Right cardiac atrium (tissue), 5 donors: ENCODE data around the gene MEIS1. TPM values are rescaled to one million over a fixed set of nuclear protein-coding genes. Genes with fewer than 3 reads are reported as not detected.

Experiments used
- ATAC-seq, 2 donors: fragments of 200-7000 bp; cut with Tn5 transposase; one replicate each; pipeline versions ENCODE4 v1.8.0 to v1.9.1; 2020; ENCODE audit warnings: moderate library complexity in 2 of 2, mild to moderate bottlenecking in 1 of 2
- DNase-seq, 3 donors: peaks; one replicate each; pipeline ENCODE4 v3.0.0-alpha.2; 2020
- H3K27ac ChIP-seq: one replicate; pipeline ENCODE4 v1.5.1; 2013; ENCODE audit warnings: mild to moderate bottlenecking, low read length, control low read depth, moderate library complexity
- H3K27me3 ChIP-seq: one replicate; pipeline ENCODE4 v1.6.1; 2013; ENCODE audit not compliant: control insufficient read depth, insufficient read depth
- H3K4me1 ChIP-seq: one replicate; pipeline ENCODE4 v1.6.1; 2013; ENCODE audit warnings: low read length; ENCODE audit not compliant: control insufficient read depth, insufficient read depth
- H3K4me3 ChIP-seq: one replicate; pipeline ENCODE4 v1.5.1; 2013; ENCODE audit warnings: low read length, control low read depth
- H3K9me3 ChIP-seq: one replicate; pipeline ENCODE4 v1.6.1; 2013; ENCODE audit warnings: low read length; ENCODE audit not compliant: control insufficient read depth
- WGBS: extraction: QIAGEN DNeasy Blood & Tissue Kit; methylation state at CpG from one replicate; pipeline ENCODE4 v1.1.7; 2013; 5-methylcytosine and 5-hydroxymethylcytosine counted together
- intact Hi-C, 4 donors: fragments of 100-400 bp; cut with DNase I; formaldehyde crosslinking; loops; one replicate each; pipeline versions ENCODE4 v1.11.0 to v1.14.0; 2022 to 2023
- polyA plus RNA-seq: library from polyadenylated mRNA; stranded (reverse); fragments of 200-250 nt; gene quantifications from one replicate; pipeline ENCODE4 v1.2.3, GENCODE V29; 2013
- total RNA-seq, 4 donors: library from RNA; stranded (reverse); fragmentation: NEBNext Ultra II Directional; extraction: Animal tissue kit (Norgen Biotek cat#: 25700); gene quantifications; one replicate each; pipeline ENCODE4 v1.2.1, GENCODE V29; 2021
- donor health status: healthy with polysubstance abuse.
- donor health status: DM: no; HTN: yes; CAD: no.
- donor health status: DM: no; HTN: no; CAD: no.
- donor health status: DM: no; HTN: yes; CAD: no; lungs with severe emphysema.
- donor health status: DM: yes; HTN: yes; CAD: no.

MEIS1 gene
- total and polyA plus RNA-seq, 5 donors = 16.9 to 41.2 (median 32.1) TPM

DNA sequence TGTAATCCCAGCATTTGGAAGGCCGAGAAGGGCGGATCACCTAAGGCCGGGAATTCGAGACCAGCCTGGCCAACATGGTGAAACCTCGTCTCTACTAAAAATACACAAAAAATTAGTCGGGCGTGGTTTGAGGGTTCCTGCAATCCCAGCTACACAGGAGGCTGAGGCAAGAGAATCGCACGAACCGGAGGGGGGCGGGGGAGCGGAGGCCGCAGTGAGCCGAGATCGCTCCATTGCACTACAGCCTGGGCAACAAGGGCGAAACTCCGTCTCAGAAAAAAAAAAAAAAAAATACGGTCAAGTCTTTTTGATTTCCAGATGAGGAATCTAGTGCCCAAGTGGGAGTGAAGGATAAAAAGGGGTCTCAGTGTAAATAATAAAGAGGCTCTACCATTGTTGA lies 16.5 kb upstream of the MEIS1 start:
- Histone ChIP-seq H3K4me1 (no peaks in the 10 kb centered on the region), H3K9me3 (no peaks in the 10 kb centered on the region), H3K4me3 (no peak overlapping the region), H3K27ac (no peak overlapping the region), H3K27me3 (peaks cover 2% of the 10 kb centered on the region)
- intact Hi-C loops = no loop called here
- ATAC-seq (no peak), DNase-seq (no peak)
- WGBS = 95% methylated on average over 18 of the region's 18 CpGs

DNA sequence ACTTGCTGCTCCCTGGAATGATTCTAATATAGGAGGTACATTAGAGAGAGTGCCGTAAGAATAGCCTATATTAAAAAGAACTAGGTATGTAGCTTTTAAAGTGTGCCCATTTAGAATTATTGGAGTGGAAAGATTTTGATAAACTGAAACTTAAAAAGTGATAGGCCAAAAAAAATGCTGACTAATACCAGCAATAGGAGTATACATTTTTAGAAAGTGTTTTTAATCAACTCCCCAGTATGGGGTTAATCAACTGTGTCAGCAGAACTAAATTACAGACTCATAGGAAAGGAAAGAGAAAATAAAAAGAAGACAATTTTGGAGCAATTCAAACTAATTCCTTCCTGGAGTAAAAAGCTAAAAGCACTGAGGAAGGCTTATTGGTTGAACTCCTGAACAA lies 13.3 kb upstream of the MEIS1 start:
- H3K27me3 ChIP-seq = peaks cover 5% of the 10 kb centered on the region
- intact Hi-C loops = loop anchor here in 2 of 4 donors (10.0 kb wide), 2 partner anchors 153 to 1223 kb away; no protein-coding TSS in a partner anchor

GRCh38 chr2:66423391-66424124 lies 11.4 kb upstream of the MEIS1 start:
- Histone ChIP-seq H3K4me1 (no peaks in the 10 kb centered on the region), H3K27ac (no peak overlapping the region), H3K4me3 (no peak overlapping the region), H3K9me3 (no peaks in the 10 kb centered on the region), H3K27me3 (peaks cover 5% of the 10 kb centered on the region)
- ATAC-seq (no peak), DNase-seq (no peak)
- intact Hi-C loops = loop anchor here in 2 of 4 donors (10.0 kb wide), 2 partner anchors 151 to 1221 kb away; no protein-coding TSS in a partner anchor
- WGBS = 91% methylated on average over 2 of the region's 2 CpGs

More for the DNA sequence above, 13.3 kb upstream of the MEIS1 start:
- ATAC-seq (no peak), DNase-seq (no peak)
- no peak overlapping the region for H3K4me3 ChIP-seq
- H3K27ac ChIP-seq = no peak overlapping the region
- no peaks in the 10 kb centered on the region for H3K4me1 ChIP-seq
- WGBS = 90% methylated on average over 1 of the region's 1 CpG
- H3K9me3 ChIP-seq = no peaks in the 10 kb centered on the region

GRCh38 chr2:66426244-66427111 lies 8.4 kb upstream of the MEIS1 start:
- ATAC-seq (no peak), DNase-seq (peak in 1 of 3 donors; percentile 43)
- Histone ChIP-seq H3K27me3 (peaks cover 5% of the 10 kb centered on the region), H3K9me3 (no peaks in the 10 kb centered on the region), H3K27ac (no peak overlapping the region), H3K4me1 (no peaks in the 10 kb centered on the region), H3K4me3 (peak overlapping the region; percentile 7)
- intact Hi-C loops = loop anchor here (5.0 to 10.0 kb wide), 5 partner anchors 148 to 1416 kb away; no protein-coding TSS in a partner anchor
- 8% methylated on average over 60 of the region's 60 CpGs for WGBS

DNA sequence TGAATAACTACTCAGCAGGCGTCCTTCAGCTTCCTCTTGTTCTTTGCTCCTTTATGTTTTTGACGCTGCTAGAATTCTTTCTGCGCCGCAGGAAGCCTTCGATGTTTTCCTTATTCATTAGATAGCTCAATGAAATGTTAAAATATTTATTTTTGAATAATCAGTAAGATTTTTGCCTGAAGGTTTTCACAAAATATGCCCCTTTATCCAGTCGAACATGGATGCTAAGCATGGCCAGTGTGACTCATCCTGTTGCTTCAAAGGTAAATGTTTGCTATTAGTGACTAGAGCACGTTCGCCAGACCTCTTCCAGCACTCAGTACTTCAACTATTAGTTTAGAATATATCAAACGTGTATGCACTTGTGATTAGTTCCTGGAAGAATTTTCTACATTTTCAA lies 7.6 kb upstream of the MEIS1 start:
- ATAC-seq = no peak
- intact Hi-C loops = loop anchor here (5.0 to 10.0 kb wide), 5 partner anchors 148 to 1415 kb away; no protein-coding TSS in a partner anchor
- DNase-seq = no peak
- H3K4me1 ChIP-seq = no peaks in the 10 kb centered on the region
- H3K9me3 ChIP-seq = no peaks in the 10 kb centered on the region
- H3K27ac ChIP-seq = no peak overlapping the region
- WGBS = 59% methylated on average over 9 of the region's 9 CpGs
- H3K27me3 ChIP-seq = peaks cover 5% of the 10 kb centered on the region
- no peak overlapping the region for H3K4me3 ChIP-seq

DNA sequence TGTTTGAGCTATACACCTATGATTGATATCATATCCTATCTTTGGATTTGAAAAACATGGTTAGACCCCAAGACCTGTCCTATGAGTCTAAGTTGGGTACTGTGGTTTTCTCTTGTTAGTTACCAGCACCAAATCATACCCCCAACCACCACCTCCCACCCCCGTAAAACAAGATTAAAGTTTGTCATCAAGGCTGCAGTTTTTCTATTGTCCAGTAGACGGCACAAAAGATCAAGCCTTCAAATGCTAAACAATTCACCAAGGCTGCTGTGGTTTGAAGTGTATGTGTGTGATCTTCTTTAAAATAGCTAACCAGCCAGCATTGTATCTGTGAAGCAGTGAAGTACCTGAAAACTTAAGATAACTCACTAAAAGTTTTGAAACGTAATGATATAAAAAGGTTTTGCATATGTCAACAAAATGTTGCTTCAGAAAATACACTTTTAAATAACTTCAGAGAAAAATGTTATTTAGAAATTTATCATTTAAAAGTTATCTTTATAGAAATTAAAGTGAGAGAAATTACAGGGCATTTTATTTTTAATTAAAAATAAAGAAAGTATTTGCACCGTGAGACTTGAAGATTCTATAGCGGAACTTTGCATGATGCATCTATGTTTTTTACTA lies 5.8 kb upstream of the MEIS1 start:
- Histone ChIP-seq H3K9me3 (no peaks in the 10 kb centered on the region), H3K27me3 (peaks cover 2% of the 10 kb centered on the region), H3K27ac (no peak overlapping the region), H3K4me3 (no peak overlapping the region), H3K4me1 (no peaks in the 10 kb centered on the region)
- 21% methylated on average over 5 of the region's 5 CpGs for WGBS
- DNase-seq = no peak
- ATAC-seq = no peak
- intact Hi-C loops = loop anchor here (5.0 to 10.0 kb wide), 5 partner anchors 146 to 1413 kb away; no protein-coding TSS in a partner anchor

DNA sequence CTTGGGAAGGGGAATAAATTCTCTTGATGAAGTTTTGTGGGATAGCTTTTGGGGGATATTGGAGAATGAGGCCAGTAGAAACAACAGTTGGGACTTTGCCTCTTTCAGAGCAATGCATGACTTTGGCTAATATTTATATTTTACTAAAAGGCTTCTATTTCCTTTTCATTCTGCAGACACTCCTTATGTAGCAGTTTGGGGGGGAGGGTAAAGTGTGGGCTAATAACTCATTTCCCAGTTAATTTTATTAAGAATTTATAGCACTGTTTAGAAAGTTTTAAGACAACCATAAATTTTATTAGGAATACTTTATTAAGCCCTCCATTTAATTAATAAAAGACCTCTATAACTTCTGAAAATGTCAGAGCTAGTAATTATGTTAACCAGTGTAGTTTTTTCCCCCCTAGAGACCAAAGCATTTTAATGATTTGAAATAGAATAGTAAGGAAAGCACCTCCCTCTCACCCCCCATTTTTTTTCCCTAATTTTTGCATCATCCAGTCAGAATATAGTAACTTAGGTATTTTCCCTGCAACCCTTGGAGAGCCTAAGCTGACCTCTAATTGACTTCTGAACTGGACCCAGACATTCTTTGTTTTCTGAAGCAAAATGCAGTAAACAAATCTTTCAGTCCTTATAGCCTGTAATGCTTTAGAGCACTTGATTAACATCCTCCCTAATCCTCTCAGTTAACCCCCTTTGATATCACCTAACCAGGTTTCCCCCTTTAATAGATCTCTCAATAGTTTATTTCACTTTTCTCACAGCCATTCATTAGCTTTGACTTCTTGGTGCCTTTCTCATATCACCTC lies 5.0 kb upstream of the MEIS1 start:
- intact Hi-C loops = loop anchor here (5.0 to 10.0 kb wide), 8 partner anchors 65 to 1415 kb away; partner anchors contain the start of gene ETAA1 (in 1 of the 4)
- Histone ChIP-seq H3K4me1 (no peaks in the 10 kb centered on the region), H3K27me3 (no peaks in the 10 kb centered on the region), H3K9me3 (no peaks in the 10 kb centered on the region), H3K27ac (no peak overlapping the region), H3K4me3 (no peak overlapping the region)
- ATAC-seq (no peak), DNase-seq (no peak)

DNA sequence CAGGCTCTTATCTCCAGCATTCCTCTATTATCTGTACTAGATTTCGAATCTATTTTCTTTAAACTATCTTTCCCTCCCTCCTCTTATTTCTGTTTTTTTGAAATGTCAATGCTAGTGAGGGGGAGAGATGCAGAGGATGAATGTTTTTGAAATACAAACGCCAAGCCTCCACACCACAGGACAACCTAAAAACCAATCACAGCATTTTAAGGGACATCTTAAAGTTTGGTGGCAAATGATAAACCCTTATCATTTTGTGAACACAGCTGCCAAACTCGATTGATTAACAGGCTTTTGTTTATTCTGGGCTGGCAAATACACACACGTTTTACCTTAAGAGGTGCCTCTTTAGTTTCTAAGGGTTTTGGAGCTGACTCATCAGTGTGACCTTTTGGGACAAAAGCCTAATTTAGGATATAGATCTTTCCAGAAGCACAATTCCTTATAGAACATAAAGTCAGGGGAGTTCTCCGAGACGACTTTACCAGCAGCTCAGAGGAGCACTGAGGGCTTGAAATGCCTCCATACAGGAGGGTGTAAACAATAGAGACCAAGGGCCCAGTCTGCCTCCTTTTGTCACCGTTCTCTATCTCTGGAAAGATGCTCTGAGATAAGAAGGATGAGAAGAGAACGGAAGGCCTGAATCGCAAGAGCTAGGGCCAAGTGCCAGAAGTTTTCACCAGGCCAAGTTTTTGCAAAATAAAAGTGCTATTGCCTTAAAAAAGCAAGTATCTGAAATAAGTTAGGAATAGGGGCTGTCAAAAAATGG lies 4.2 kb upstream of the MEIS1 start:
- intact Hi-C loops = loop anchor here (5.0 to 10.0 kb wide), 5 partner anchors 64 to 1414 kb away; partner anchors contain the start of gene ETAA1 (in 1 of the 4)
- DNase-seq (no peak), ATAC-seq (no peak)
- no peak overlapping the region for H3K4me3 ChIP-seq
- H3K27ac ChIP-seq = no peak overlapping the region
- no peaks in the 10 kb centered on the region for H3K4me1 ChIP-seq
- 60% methylated on average over 9 of the region's 9 CpGs for WGBS
- no peaks in the 10 kb centered on the region for H3K27me3 ChIP-seq
- H3K9me3 ChIP-seq = no peaks in the 10 kb centered on the region

GRCh38 chr2:66431274-66431642 lies 3.7 kb upstream of the MEIS1 start:
- ATAC-seq = no peak
- no peak overlapping the region for H3K4me3 ChIP-seq

More at GRCh38 chr2:66431274-66431642, 3.7 kb upstream of the MEIS1 start:
- Histone ChIP-seq H3K4me1 (no peaks in the 10 kb centered on the region), H3K9me3 (no peaks in the 10 kb centered on the region), H3K27ac (no peak overlapping the region), H3K27me3 (no peaks in the 10 kb centered on the region)
- DNase-seq = no peak
- intact Hi-C loops = loop anchor here (5.0 to 10.0 kb wide), 5 partner anchors 64 to 1414 kb away; partner anchors contain the start of gene ETAA1 (in 1 of the 4)
